Neuron (in vitro differentiated cells): ENCODE measurements around the gene CISH.

Experiments used
- H2AFZ ChIP-seq: one replicate; pipeline ENCODE4 v1.6.1; 2013; ENCODE audit warnings: low read depth, mild to moderate bottlenecking, inconsistent platforms, low read length, moderate library complexity
- H3K27me3 ChIP-seq: one replicate; pipeline ENCODE4 v1.6.1; 2013; ENCODE audit warnings: low read length; ENCODE audit not compliant: insufficient read depth
- H3K36me3 ChIP-seq: one replicate; pipeline ENCODE4 v1.6.1; 2013; ENCODE audit warnings: low read length; ENCODE audit not compliant: insufficient read depth
- H3K4me1 ChIP-seq: one replicate; pipeline ENCODE4 v1.6.1; 2013; ENCODE audit warnings: low read length; ENCODE audit not compliant: insufficient read depth
- H3K4me3 ChIP-seq: 2 replicates; pipeline ENCODE4 v1.5.1; 2013; ENCODE audit warnings: mild to moderate bottlenecking, low read length, moderate library complexity
- H3K9me3 ChIP-seq: one replicate; pipeline ENCODE4 v1.6.1; 2013; ENCODE audit warnings: low read length

The CISH gene

DNA sequence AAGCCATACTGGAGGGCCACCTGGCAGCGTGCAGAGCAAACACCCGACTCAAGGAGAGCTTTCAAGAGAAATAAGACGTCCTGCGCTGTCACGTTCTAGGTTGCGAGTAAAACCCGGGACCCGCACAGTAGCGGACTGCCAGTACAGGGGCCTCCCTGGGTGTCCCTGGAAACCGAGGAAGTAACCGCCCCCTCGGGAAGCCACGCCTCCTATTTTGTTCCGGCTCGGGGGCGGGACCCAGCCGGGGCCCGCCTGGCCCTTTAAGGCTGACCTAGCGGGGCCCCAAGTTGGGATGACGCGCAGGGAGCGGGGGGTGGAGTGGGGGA is 5.2 kb upstream of the CISH start:
- peak overlapping the region; percentile 41 for H3K4me3 ChIP-seq
- no peaks in the 10 kb centered on the region for H3K9me3 ChIP-seq
- peak overlapping the region; percentile 32 for H2AFZ ChIP-seq
- H3K4me1 ChIP-seq, result peaks cover 28% of the 10 kb centered on the region
- H3K27me3 ChIP-seq, result no peaks in the 10 kb centered on the region
- H3K36me3 ChIP-seq, result no peaks in the 10 kb centered on the region

DNA sequence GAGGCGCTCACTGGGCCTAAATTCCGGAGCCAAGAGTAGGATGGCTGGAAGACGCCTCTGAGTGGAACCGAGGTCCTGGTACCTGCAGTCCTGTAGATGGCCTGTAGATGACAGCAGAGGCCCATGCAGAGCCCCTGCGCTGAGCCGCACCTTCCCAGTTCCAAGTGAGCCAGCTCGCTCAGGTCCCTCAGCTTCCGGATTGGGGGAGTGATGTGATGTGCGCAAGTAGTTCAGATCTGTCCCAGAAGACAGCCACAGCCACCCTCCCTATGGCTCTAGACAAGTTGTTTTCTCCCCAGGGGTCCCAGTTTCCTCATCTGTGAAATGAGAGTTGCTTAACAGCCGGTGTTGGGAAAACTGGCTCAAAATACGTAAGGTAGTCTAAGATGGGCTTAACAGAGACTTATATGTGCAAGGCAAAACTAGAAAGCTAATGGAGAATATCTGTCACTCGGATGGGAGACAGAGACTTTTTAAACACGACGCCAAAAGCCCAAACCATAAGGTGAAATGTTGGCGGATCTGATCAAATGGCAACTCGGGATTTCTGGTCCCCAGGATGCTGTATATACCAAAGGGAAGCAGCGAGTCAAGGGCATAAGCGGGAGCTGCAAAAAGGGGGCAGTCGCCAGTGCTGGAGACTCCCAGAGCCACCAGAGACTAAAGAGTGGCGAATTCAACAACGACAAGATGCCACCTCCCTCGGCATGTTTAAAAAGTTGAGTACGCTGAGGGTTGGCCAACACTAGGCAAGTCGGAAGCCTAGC is 4.6 kb upstream of the CISH start:
- Histone ChIP-seq H3K36me3 (no peaks in the 10 kb centered on the region), H3K27me3 (no peaks in the 10 kb centered on the region), H3K9me3 (no peaks in the 10 kb centered on the region), H2AFZ (peak overlapping the region; percentile 32), H3K4me1 (peaks cover 29% of the 10 kb centered on the region), H3K4me3 (peak overlapping the region; percentile 41)

DNA sequence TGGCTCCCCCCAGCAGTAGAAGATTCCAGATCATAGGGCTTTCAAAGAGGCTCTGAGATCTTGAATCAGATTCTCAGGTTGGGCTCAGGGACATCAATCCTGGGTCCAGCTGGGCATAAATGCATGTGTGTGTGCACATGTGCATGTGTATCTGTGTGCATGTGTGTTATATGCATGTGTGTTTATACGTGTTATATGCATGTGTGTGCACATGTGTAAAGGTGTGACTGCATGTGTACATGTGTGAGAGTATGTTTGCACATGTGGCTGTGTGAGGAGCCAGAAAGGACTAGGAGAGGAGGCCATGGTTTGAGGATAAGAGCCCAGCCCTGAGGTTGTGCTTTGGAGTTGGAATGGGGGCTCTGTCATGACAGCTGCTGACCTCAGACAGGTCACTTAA is 3.6 kb upstream of the CISH start:
- H3K36me3 ChIP-seq, result no peaks in the 10 kb centered on the region
- H3K9me3 ChIP-seq, result no peaks in the 10 kb centered on the region
- H3K27me3 ChIP-seq, result no peaks in the 10 kb centered on the region
- H3K4me1 ChIP-seq, result peaks cover 36% of the 10 kb centered on the region
- no peak overlapping the region for H2AFZ ChIP-seq
- H3K4me3 ChIP-seq, result no peak overlapping the region

DNA sequence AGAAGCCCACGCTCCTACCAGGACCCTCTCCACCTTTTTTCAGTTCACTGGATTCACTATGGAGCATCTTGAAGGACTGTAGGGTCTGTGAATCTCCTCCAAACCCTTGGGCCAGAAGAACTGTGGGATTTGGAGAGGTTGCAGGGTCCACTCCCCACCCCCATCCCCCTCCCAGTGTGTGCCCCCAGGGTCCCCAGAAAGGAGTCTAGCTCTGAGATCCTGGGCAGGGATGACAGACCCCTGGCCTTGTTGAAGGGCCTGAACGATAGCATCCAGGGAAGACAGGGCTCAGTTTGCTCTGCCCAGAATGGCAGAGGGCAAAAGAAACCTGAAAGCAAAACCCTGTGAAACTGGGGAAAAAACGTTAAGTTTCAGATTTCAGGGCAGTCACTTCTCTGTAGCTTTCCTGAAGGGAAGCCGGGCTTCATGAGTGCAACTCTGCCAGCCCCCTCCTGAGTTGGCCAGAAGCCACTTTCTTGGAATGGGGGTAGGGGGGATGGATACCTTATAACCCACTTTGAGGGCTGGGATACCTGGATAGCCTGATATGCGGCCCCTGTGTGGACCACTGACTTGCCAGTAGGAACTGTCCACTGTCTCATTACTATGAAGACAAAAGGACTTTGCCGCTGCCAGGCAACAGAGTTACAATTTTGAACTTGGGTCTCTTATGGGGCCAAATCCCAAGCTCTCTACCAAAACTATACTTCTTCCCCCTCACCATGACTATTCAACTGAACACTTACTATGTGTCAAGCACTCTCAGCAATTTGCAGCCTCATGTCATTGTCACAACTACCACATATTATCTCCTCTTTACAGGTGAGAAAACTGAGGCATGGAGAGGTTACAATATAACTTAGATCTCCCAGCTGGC is 1.6 kb upstream of the CISH start:
- Histone ChIP-seq H3K9me3 (no peaks in the 10 kb centered on the region), H3K4me1 (peaks cover 36% of the 10 kb centered on the region), H3K27me3 (no peaks in the 10 kb centered on the region), H2AFZ (no peak overlapping the region), H3K36me3 (no peaks in the 10 kb centered on the region), H3K4me3 (no peak overlapping the region)

DNA sequence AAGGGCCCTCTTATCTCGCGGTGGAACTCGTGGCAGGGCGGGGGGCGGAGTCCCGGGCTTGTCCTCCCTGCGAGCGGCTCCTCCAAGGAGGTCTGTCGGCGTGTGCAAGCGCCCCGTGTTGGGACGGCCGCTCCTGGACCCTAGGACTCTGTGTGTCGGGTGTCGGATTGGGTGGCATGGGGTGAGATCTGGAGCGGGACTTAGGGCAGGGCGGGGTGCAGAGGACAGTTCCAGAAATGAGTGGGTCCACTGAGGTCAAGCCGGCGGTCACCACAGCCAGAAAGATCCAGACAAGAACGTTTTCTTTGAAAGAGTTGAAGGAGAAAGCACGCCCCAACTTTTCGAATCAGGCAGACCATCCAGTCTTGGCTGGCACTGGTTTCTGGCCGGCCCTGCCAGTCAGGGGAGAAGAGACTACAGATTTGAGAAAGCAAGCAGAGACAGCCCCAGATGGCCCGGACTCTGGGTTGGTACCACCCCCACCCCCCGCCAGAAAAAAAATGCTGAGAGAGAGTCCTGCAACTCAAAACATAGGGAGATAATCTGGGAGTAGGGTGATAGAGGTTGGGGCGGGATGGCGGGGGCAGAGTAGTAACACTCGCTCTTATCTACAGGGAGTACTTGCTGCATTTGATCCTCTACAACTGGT is 784 bp upstream of the CISH start:
- H3K4me3 ChIP-seq, result peak overlapping the region; percentile 61
- no peaks in the 10 kb centered on the region for H3K9me3 ChIP-seq
- no peaks in the 10 kb centered on the region for H3K27me3 ChIP-seq

DNA sequence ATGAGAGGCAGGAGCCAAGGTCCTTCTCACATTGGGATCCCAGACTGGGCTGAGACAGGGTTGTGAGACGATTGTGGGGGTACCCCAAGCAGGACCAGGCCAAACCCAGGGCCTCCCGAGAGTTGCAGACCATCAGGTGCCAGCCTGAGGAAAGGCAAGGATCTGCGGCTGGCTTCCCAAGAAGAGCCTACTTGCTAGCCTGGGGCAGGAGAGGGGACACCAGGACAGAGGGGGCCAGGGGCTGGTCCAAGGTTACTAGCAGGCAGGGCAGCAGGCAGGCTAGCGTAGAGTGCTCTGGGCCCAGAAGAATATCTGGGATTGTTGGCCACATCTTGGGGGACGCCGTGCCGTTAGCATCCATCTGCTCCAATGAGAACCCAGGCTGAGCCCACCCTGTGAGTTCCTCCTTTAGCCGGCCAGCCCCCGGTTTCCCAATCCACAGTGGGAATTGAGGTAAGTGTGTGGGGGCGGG is 546 bp downstream of the CISH start:
- Histone ChIP-seq H3K4me1 (peaks cover 21% of the 10 kb centered on the region), H3K27me3 (no peaks in the 10 kb centered on the region)

More for the DNA sequence above, 784 bp upstream of the CISH start:
- peaks cover 28% of the 10 kb centered on the region for H3K4me1 ChIP-seq
- peaks cover 6% of the 10 kb centered on the region for H3K36me3 ChIP-seq
- H2AFZ ChIP-seq, result peak overlapping the region; percentile 43

DNA sequence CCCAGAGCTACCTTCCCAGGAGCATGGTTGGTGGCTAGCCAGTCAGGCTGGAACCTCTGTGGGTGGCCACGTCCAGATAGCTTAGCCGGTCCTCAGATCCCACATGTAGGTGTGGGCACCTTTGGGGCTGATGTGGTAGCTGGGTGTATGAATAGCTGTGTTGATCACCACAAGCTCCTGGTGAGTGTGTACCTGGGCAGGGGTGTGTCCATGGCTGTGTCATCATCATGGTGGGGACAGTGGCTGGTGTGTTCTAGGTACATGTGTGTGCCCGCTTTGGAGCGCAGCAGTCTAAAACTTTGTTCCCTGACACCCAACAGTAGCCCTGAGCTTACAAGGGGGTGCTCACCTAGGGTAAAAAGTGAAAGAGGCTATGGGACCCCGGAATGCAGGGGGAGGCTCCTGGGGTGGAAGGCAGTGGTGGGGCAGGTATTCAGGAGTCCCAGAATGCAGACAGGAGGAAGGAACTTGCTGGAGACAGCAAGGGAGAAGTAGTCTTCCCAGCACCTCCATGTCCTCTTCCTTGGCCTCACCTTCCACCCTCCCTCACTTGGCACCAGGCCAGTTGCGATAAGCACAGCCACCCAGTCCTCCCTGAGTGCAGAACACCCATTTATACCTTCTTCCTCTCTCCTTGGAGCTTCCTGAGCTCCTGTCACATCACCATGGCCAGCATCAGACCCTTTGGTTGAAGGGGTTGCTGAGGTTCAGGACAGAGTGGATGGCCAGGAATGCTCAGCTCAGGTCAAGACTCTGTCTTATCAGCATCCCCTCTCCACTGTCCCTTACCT is 1.2 kb downstream of the CISH start:
- H3K9me3 ChIP-seq, result no peaks in the 10 kb centered on the region
- H3K4me1 ChIP-seq, result peaks cover 16% of the 10 kb centered on the region
- H3K4me3 ChIP-seq, result peak overlapping the region; percentile 61
- H2AFZ ChIP-seq, result no peak overlapping the region
- no peaks in the 10 kb centered on the region for H3K27me3 ChIP-seq
- peaks cover 17% of the 10 kb centered on the region for H3K36me3 ChIP-seq

More for the DNA sequence above, 546 bp downstream of the CISH start:
- peaks cover 16% of the 10 kb centered on the region for H3K36me3 ChIP-seq
- H3K9me3 ChIP-seq, result no peaks in the 10 kb centered on the region
- H2AFZ ChIP-seq, result peak overlapping the region; percentile 43
- H3K4me3 ChIP-seq, result peak overlapping the region; percentile 61

DNA sequence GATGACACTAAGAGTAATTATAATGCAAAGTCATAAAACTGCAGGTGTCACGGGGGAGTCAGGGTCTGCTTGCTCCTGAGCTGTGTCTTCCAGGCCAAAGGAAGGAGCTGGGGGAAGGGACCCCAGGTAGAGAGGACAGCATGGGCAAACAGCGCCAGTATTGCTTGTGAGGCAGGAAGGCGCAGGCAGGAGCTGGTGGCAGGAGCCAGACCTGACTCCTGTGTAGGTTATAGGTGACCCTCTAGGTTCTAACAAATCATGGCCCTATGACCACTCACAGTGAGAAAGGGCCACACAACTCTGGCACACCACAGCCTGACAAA is 1.9 kb downstream of the CISH start:
- H3K9me3 ChIP-seq, result no peaks in the 10 kb centered on the region
- H3K36me3 ChIP-seq, result peaks cover 17% of the 10 kb centered on the region
- H3K27me3 ChIP-seq, result no peaks in the 10 kb centered on the region
- H3K4me3 ChIP-seq, result no peak overlapping the region
- H2AFZ ChIP-seq, result no peak overlapping the region
- peaks cover 16% of the 10 kb centered on the region for H3K4me1 ChIP-seq

DNA sequence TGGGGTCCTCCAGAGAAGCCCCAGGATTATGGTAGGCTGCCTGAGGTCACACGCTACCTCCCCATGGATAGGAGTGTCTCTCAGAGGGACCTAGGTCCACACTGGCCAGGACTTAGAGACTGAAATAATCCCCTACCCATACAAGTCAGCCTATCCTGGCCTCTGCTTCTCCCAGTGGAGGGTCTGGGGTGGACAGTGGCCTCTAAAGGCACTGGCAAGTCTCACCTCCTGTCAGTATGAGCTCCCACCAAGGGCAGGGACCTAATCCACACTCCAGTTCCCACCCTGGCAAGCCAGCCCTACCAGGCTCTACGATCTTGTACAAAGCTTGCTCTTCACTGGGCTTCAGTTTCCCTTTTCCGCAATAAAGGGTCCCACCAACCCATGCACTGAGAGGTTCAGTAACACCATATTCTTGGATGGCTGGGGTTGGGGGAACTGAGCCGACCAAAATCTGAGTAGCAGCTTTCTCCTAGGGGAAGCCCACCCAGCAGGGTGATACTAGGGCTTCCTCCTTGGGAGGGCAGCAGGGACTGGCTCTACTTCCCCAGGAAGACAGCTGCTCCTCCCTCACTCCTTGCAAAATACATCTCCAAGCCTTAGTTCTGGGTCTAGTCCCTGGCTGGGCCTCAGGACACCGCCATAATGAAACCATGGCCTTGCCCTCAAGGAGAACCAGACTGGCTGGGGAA is 2.4 kb downstream of the CISH start:
- no peak overlapping the region for H3K4me3 ChIP-seq
- H3K9me3 ChIP-seq, result no peaks in the 10 kb centered on the region
- H3K4me1 ChIP-seq, result peaks cover 16% of the 10 kb centered on the region
- H3K27me3 ChIP-seq, result no peaks in the 10 kb centered on the region
- no peak overlapping the region for H2AFZ ChIP-seq
- H3K36me3 ChIP-seq, result peaks cover 17% of the 10 kb centered on the region

DNA sequence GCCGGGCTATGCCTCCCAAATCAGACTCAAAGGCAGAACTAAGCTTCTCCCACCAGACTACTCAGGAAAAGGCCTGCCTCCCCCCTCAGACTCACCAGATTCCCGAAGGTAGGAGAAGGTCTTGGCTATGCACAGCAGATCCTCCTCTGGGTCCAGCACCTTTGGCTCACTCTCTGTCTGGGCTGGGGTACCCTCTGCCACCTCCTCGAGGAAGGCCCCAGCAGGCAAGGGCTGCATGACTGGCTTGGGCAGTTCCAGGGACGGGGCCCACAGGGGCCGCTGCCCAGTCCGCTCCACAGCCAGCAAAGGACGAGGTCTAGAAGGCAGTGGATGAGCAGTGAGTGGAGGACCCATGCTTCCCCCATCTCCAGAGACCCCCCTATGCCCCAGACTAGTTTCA is 3.3 kb downstream of the CISH start:
- H3K27me3 ChIP-seq, result no peaks in the 10 kb centered on the region
- peaks cover 17% of the 10 kb centered on the region for H3K36me3 ChIP-seq
- peaks cover 16% of the 10 kb centered on the region for H3K4me1 ChIP-seq
- no peak overlapping the region for H2AFZ ChIP-seq
- no peaks in the 10 kb centered on the region for H3K9me3 ChIP-seq
- no peak overlapping the region for H3K4me3 ChIP-seq

DNA sequence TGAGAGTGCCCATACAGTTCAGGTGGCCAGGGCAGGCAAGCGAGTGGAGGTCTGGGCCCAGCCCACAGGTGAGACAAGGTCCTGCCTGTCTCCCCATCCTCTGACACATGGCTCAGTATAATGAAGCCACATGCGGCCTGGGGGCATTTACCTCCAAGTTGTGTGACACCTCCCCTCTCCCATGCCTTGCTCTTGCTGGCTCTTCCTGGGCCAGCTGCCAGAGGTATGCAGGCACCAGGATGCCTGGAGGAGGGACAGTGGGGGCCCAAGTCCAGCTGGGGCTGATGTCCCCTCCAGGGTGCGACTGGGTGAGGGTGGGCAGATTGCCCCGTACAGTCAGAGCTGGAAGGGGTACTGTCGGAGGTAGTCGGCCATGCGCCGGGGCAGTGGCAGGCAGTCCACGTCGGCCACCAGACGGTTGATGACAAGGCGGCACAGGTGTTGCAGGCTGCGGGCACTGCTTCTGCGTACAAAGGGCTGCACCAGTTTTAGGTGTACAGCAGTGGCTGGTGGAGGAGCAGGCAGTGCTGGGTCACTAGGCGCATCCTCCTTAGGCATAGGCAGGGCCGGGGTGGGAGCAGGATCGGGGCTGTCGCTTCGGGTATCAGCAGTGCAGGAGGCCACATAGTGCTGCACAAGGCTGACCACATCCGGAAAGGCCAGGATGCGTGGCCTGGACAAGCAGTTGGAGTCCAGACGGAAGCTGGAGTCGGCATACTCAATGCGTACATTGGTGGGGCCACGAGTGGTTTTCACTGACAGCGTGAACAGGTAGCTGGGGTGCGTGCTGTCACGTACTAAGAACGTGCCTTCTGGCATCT is 4.1 kb downstream of the CISH start:
- H2AFZ ChIP-seq, result no peak overlapping the region
- H3K9me3 ChIP-seq, result no peaks in the 10 kb centered on the region
- peaks cover 11% of the 10 kb centered on the region for H3K4me1 ChIP-seq
- H3K36me3 ChIP-seq, result peaks cover 17% of the 10 kb centered on the region
- no peak overlapping the region for H3K4me3 ChIP-seq
- no peaks in the 10 kb centered on the region for H3K27me3 ChIP-seq
